GM23248 (cell line): ENCODE results near the gene BSDC1. TPM values are rescaled to one million over a fixed set of nuclear protein-coding genes. Genes with fewer than 3 reads are reported as not detected.

ENCODE experiments used
- DNase-seq: peaks from one replicate; pipeline ENCODE4 v3.0.0-alpha.2; 2015
- H2AFZ ChIP-seq: fragments of 200-600 bp; sonication (generic); 2 replicates; pipeline ENCODE4 v1.6.1; 2016; ENCODE audit warnings: antibody characterized with exemption
- H3F3A ChIP-seq: fragments of 200-600 bp; sonication (generic); 2 replicates; pipeline ENCODE4 v1.6.1; 2016; ENCODE audit warnings: mild to moderate bottlenecking, antibody characterized with exemption, mixed run types; ENCODE audit not compliant: insufficient read depth
- H3K27ac ChIP-seq: fragments of 200-600 bp; sonication (generic); 2 replicates; pipeline ENCODE4 v1.5.1; 2016; ENCODE audit warnings: mild to moderate bottlenecking
- H3K27me3 ChIP-seq: fragments of 200-600 bp; sonication (generic); replicated peaks from 2 replicates; pipeline ENCODE4 v1.6.1; 2016; ENCODE audit warnings: mild to moderate bottlenecking; ENCODE audit not compliant: insufficient read depth
- H3K36me3 ChIP-seq: fragments of 200-600 bp; sonication (generic); 2 replicates; pipeline ENCODE4 v1.6.1; 2016; ENCODE audit warnings: low read depth, mild to moderate bottlenecking
- H3K4me1 ChIP-seq: fragments of 200-600 bp; sonication (generic); 2 replicates; pipeline ENCODE4 v1.6.1; 2016; ENCODE audit warnings: mild to moderate bottlenecking; ENCODE audit not compliant: insufficient read depth
- H3K4me2 ChIP-seq: fragments of 200-600 bp; sonication (generic); one replicate; pipeline ENCODE4 v1.6.1; 2016; ENCODE audit warnings: mild to moderate bottlenecking; ENCODE audit not compliant: unreplicated experiment
- H3K4me3 ChIP-seq: fragments of 200-600 bp; sonication (generic); 2 replicates; pipeline ENCODE4 v1.5.1; 2016; ENCODE audit warnings: mild to moderate bottlenecking
- H3K79me2 ChIP-seq: fragments of 200-600 bp; sonication (generic); 2 replicates; pipeline ENCODE4 v1.6.1; 2016; ENCODE audit warnings: mild to moderate bottlenecking; ENCODE audit not compliant: insufficient read depth
- H3K9ac ChIP-seq: fragments of 200-600 bp; sonication (generic); 2 replicates; pipeline ENCODE4 v1.6.1; 2016; ENCODE audit warnings: mild to moderate bottlenecking
- H3K9me2 ChIP-seq: fragments of 200-600 bp; sonication (generic); 2 replicates; pipeline ENCODE4 v1.6.1; 2016; ENCODE audit warnings: mixed run types, mild to moderate bottlenecking, moderate library complexity; ENCODE audit not compliant: insufficient read depth
- H3K9me3 ChIP-seq: fragments of 200-600 bp; sonication (generic); one replicate; pipeline ENCODE4 v1.6.1; 2017; ENCODE audit warnings: low read depth
- H4K20me1 ChIP-seq: fragments of 200-600 bp; sonication (generic); 2 replicates; pipeline ENCODE4 v1.6.0; 2016; ENCODE audit not compliant: insufficient read depth
- EZH2 ChIP-seq: fragments of 200-600 bp; sonication (generic); IDR thresholded peaks from 2 replicates; pipeline ENCODE4 v1.6.1; 2018; ENCODE audit warnings: antibody characterized with exemption, mild to moderate bottlenecking; ENCODE audit not compliant: insufficient read depth, poor library complexity, severe bottlenecking
- EZH2phosphoT487 ChIP-seq: fragments of 200-600 bp; sonication (generic); IDR thresholded peaks from 2 replicates; pipeline ENCODE4 v1.6.1; 2018; ENCODE audit warnings: antibody characterized with exemption, moderate library complexity, mild to moderate bottlenecking, low read depth; ENCODE audit not compliant: insufficient read depth
- WGBS, 2 experiments: methylation state at CpG; one replicate each; pipeline ENCODE4 v1.1.6; 2015 to 2017; ENCODE audit warnings: low lambda C conversion rate in 2 of 2, low coverage in 1 of 2; ENCODE audit errors: missing lambda C conversion rate in 2 of 2; 5-methylcytosine and 5-hydroxymethylcytosine counted together
- in situ Hi-C: fragments of 300-500 bp; cut with MboI; formaldehyde crosslinking; loops from 2 replicates; pipeline ENCODE4 v1.15.0; 2020
- polyA plus RNA-seq: library from polyadenylated mRNA; unstranded; fragments of >200 nt; fragmentation: Nextera tagmentation; extraction: Ambion mirVana; gene quantifications from 2 replicates; pipeline ENCODE4 v1.2.1, GENCODE V29; 2016
- total RNA-seq: library from RNA; depleted of rRNA; stranded (reverse); fragments of >200 nt; shearing (Covaris generic); gene quantifications from 2 replicates; pipeline ENCODE4 v1.2.3, GENCODE V29; 2014

Gene BSDC1
- total and polyA plus RNA-seq, 2 experiments from 2014 or later = 47.8 to 94.9 TPM

- peak overlapping the region; percentile 41 for H3K4me2 ChIP-seq
- 44 to 54% methylated on average over 2 of the region's 2 CpGs for WGBS, 2 experiments
- TF ChIP-seq EZH2 (no peak), EZH2phosphoT487 (no peak)
Measured at GRCh38 chr1:32353886-32354570, 40.2 kb downstream of the BSDC1 start.

GRCh38 chr1:32353431-32353830 is 40.8 kb downstream of the BSDC1 start:
- Histone ChIP-seq H3K27ac (peak overlapping the region; percentile 68), H3K79me2 (no peaks in the 10 kb centered on the region), H3K4me3 (no peak overlapping the region), H3F3A (peaks cover 16% of the 10 kb centered on the region), H3K4me1 (peaks cover 27% of the 10 kb centered on the region), H3K9me2 (no peaks in the 10 kb centered on the region), H3K9me3 (no peaks in the 10 kb centered on the region), H4K20me1 (no peaks in the 10 kb centered on the region), H3K27me3 (no peaks in the 10 kb centered on the region), H2AFZ (0 out of 2 replicates have a peak overlapping the region, but pooled peaks have one; percentile 14), H3K36me3 (no peaks in the 10 kb centered on the region), H3K9ac (peak overlapping the region; percentile 93), H3K4me2 (peak overlapping the region; percentile 41)
- DNase-seq = no peak
- in situ Hi-C loops = no loop called here
- TF ChIP-seq EZH2phosphoT487 (no peak), EZH2 (no peak)
- 69 to 85% methylated on average over 2 of the region's 2 CpGs for WGBS, 2 experiments

More at GRCh38 chr1:32353886-32354570, 40.2 kb downstream of the BSDC1 start:
- Histone ChIP-seq H3K36me3 (no peaks in the 10 kb centered on the region), H3K27ac (peak overlapping the region; percentile 68), H2AFZ (0 out of 2 replicates have a peak overlapping the region, but pooled peaks have one; percentile 14), H3K9me2 (no peaks in the 10 kb centered on the region), H3K9ac (peak overlapping the region; percentile 93), H3F3A (peaks cover 16% of the 10 kb centered on the region), H3K27me3 (no peaks in the 10 kb centered on the region), H3K4me1 (peaks cover 27% of the 10 kb centered on the region), H3K9me3 (no peaks in the 10 kb centered on the region), H4K20me1 (no peaks in the 10 kb centered on the region), H3K4me3 (no peak overlapping the region), H3K79me2 (no peaks in the 10 kb centered on the region)
- DNase-seq = peak; percentile 79
- in situ Hi-C loops = no loop called here

GRCh38 chr1:32352831-32353383 is 41.3 kb downstream of the BSDC1 start:
- Histone ChIP-seq H3K36me3 (no peaks in the 10 kb centered on the region), H3K27me3 (no peaks in the 10 kb centered on the region), H3K79me2 (no peaks in the 10 kb centered on the region), H4K20me1 (no peaks in the 10 kb centered on the region), H3K27ac (peak overlapping the region; percentile 68), H3F3A (peaks cover 12% of the 10 kb centered on the region; the same call in 1 of the 2 replicates), H3K4me1 (peaks cover 27% of the 10 kb centered on the region), H2AFZ (no peak overlapping the region), H3K9me3 (no peaks in the 10 kb centered on the region), H3K9ac (peak overlapping the region; percentile 93; the same call in 1 of the 2 replicates), H3K4me2 (peak overlapping the region; percentile 82), H3K9me2 (no peaks in the 10 kb centered on the region), H3K4me3 (no peak overlapping the region)
- TF ChIP-seq EZH2phosphoT487 = no peak
- TF ChIP-seq EZH2 = no peak
- WGBS, 2 experiments = 80 to 82% methylated on average over 2 of the region's 2 CpGs
- peak; percentile 23 for DNase-seq
- in situ Hi-C loops = no loop called here

- no peaks in the 10 kb centered on the region for H3K9me2 ChIP-seq
- H3K36me3 ChIP-seq = no peaks in the 10 kb centered on the region
- no peak for DNase-seq
- H4K20me1 ChIP-seq = no peaks in the 10 kb centered on the region
- H3F3A ChIP-seq = peaks cover 12% of the 10 kb centered on the region; the same call in 1 of the 2 replicates
- no peak for TF ChIP-seq EZH2
- TF ChIP-seq EZH2phosphoT487 = no peak
- H3K4me2 ChIP-seq = peak overlapping the region; percentile 82
- H2AFZ ChIP-seq = peak overlapping the region; percentile 82
- in situ Hi-C loops = no loop called here
- WGBS, 2 experiments = 35 to 40% methylated on average over 8 of the region's 8 CpGs
- H3K4me3 ChIP-seq = peak overlapping the region; percentile 78
- H3K79me2 ChIP-seq = no peaks in the 10 kb centered on the region
- peak overlapping the region; percentile 93 for H3K9ac ChIP-seq
- H3K27ac ChIP-seq = peak overlapping the region; percentile 52
- H3K27me3 ChIP-seq = no peaks in the 10 kb centered on the region
- no peaks in the 10 kb centered on the region for H3K9me3 ChIP-seq
- peaks cover 27% of the 10 kb centered on the region for H3K4me1 ChIP-seq
Measured at GRCh38 chr1:32352239-32352745, 41.9 kb downstream of the BSDC1 start.
